Keratinocyte (primary cell): Measurements from ENCODE around the gene SRPRB. TPM values are rescaled to one million over a fixed set of nuclear protein-coding genes. Genes with fewer than 3 reads are reported as not detected.

ENCODE experiments used
- DNase-seq: peaks from one replicate; pipeline ENCODE4 v3.0.0-alpha.2; 2011; ENCODE audit warnings: low read depth, missing footprints, low spot score
- FAIRE-seq: peaks from 2 replicates; lab custom pipeline; 2011; peaks lifted over from hg19 to GRCh38; lab: Jason Lieb, UNC
- H2AFZ ChIP-seq: 2 replicates; pipeline ENCODE4 v1.6.0; 2012; ENCODE audit warnings: low read length, control low read depth, inconsistent platforms; ENCODE audit not compliant: control insufficient read depth
- H3K27ac ChIP-seq: 2 replicates; pipeline ENCODE4 v1.5.1; 2011; ENCODE audit warnings: low read length; ENCODE audit not compliant: control insufficient read depth, insufficient read depth
- H3K27me3 ChIP-seq: 3 replicates; pipeline ENCODE4 v1.6.0; 2011; ENCODE audit warnings: low read length; ENCODE audit not compliant: control insufficient read depth, insufficient read depth; ENCODE audit errors: extremely low read depth
- H3K36me3 ChIP-seq, 2 experiments: 2 replicates in 1 of 2; 3 replicates in 1 of 2; pipeline ENCODE4 v1.5.1; 2011; ENCODE audit warnings: low read length in 2 of 2, mild to moderate bottlenecking in 1 of 2; ENCODE audit not compliant: control insufficient read depth in 2 of 2, insufficient read depth in 2 of 2; ENCODE audit errors: extremely low read depth in 1 of 2
- H3K4me1 ChIP-seq: 3 replicates; pipeline ENCODE4 v1.5.1; 2011; ENCODE audit warnings: low read length; ENCODE audit not compliant: control insufficient read depth, insufficient read depth; ENCODE audit errors: extremely low read depth
- H3K4me2 ChIP-seq: 3 replicates; pipeline ENCODE4 v1.6.0; 2011; ENCODE audit warnings: low read depth, low read length; ENCODE audit not compliant: control insufficient read depth, insufficient read depth; ENCODE audit errors: extremely low read depth
- H3K4me3 ChIP-seq, 3 experiments: fragments of 200-600 bp in 1 of 3; sonication (generic) in 1 of 3; 2 replicates in 2 of 3; 3 replicates in 1 of 3; pipeline ENCODE4 v1.5.1; 2011 to 2016; ENCODE audit warnings: low read length in 3 of 3, mild to moderate bottlenecking in 3 of 3, control low read depth in 2 of 3, inconsistent platforms in 1 of 3, low read depth in 1 of 3, mixed read lengths in 1 of 3, mixed run types in 1 of 3, moderate library complexity in 1 of 3; ENCODE audit not compliant: control insufficient read depth in 2 of 3, insufficient read depth in 2 of 3; ENCODE audit errors: extremely low read depth in 1 of 3
- H3K79me2 ChIP-seq: 2 replicates; pipeline ENCODE4 v1.6.0; 2012; ENCODE audit warnings: low read length; ENCODE audit not compliant: control insufficient read depth, insufficient read depth
- H3K9ac ChIP-seq: 3 replicates; pipeline ENCODE4 v1.6.0; 2011; ENCODE audit warnings: low read length; ENCODE audit not compliant: control insufficient read depth, insufficient read depth; ENCODE audit errors: extremely low read depth
- H3K9me1 ChIP-seq: 3 replicates; pipeline ENCODE4 v1.6.0; 2011; ENCODE audit warnings: low read length; ENCODE audit not compliant: control insufficient read depth, insufficient read depth; ENCODE audit errors: extremely low read depth
- H3K9me3 ChIP-seq: 2 replicates; pipeline ENCODE4 v1.5.1; 2012; ENCODE audit warnings: low read depth, low read length; ENCODE audit not compliant: control insufficient read depth
- H4K20me1 ChIP-seq: 3 replicates; pipeline ENCODE4 v1.6.0; 2011; ENCODE audit warnings: low read length; ENCODE audit not compliant: control insufficient read depth, insufficient read depth; ENCODE audit errors: extremely low read depth
- EZH2 ChIP-seq: IDR thresholded peaks from one replicate; pipeline ENCODE4 v1.6.1; 2012; ENCODE audit warnings: inconsistent platforms, mild to moderate bottlenecking, low read length, moderate library complexity
- dilution Hi-C: fragments of 300-500 bp; cut with MboI; formaldehyde crosslinking; loops from one replicate; pipeline ENCODE4 v1.7.0; 2020; ENCODE audit warnings: low sequenced_read_pairs; ENCODE audit not compliant: extremely low pct_ligation_motif_present
- polyA plus RNA-seq, 5 experiments: library from polyadenylated mRNA; depleted of rRNA in 3 of 5; stranded (reverse) in 3 of 5; stranded (forward) in 1 of 5; unstranded in 1 of 5; fragments of >200 nt; gene quantifications; 1 replicate in 1 of 5; 2 replicates in 3 of 5; 3 replicates in 1 of 5; pipeline versions ENCODE4 v1.2.1 to v1.2.3, GENCODE V29; 2011 to 2012; ENCODE audit warnings: missing spikeins in 2 of 5, low read depth in 1 of 5, low replicate concordance in 1 of 5
- TF ChIP-seq, protein P1 (sequence below), 3 experiments: IDR thresholded peaks in 1 of 3; conservative IDR thresholded peaks in 1 of 3; optimal IDR thresholded peaks in 1 of 3; 2 replicates in 2 of 3; 3 replicates in 1 of 3; pipeline versions ENCODE3 to v1.5.1; 2011; ENCODE audit warnings: low read length in 3 of 3, mild to moderate bottlenecking in 3 of 3, moderate library complexity in 2 of 3, control low read depth in 1 of 3, inconsistent platforms in 1 of 3; ENCODE audit not compliant: insufficient read depth in 2 of 3; ENCODE audit errors: extremely low read depth in 1 of 3

Gene SRPRB
- polyA plus RNA-seq, 1 donor (not counting 4 experiments of a cell fraction or from before 2014, with no cell fraction given), result 55.9 TPM

DNA sequence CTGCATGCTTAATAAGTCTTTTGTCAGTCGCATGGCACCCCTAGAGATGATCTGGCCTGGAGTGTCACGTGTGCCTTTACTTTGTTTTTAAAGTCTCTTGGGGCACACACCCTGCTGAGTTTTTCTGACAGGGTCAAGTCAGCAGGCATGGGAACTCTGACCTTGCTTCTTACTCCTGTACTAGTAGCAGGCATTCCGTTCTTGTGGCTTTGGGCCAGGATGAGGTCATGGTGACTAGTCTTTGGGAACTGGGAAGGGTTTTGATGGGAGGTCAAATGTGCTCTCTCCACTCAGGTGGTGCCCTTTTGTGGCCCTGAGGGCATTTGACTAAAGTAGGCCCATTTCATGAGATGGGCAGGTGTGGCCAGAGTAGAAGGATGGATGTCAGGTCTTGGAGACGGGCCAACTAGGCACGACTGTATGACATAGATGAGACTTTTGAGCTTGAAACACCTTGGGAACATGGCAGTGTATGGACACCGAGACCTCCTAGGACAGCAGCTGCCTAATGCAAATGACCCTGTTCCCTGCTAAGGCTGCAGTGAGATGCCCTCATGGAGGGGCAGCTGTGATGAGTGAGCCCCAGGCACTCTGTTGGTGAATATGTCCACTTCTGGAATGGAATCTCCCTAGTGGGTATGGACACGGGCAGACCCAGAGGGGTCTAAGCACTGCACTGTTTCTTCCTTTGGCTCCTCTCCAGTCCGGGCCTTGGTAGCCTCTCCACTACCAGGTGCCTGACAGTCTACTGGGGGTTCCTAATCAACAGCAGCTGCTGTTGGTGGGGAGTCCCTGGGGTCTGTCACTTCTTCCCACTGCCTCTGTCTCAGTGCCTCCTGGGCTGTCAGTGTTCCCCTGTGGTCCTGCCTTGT is 16.4 kb downstream of the SRPRB start:
- peak; percentile 81 for FAIRE-seq
- Histone ChIP-seq H3K27me3 (no peaks in the 10 kb centered on the region), H3K4me1 (peaks cover 29% of the 10 kb centered on the region), H3K4me2 (no peak overlapping the region), H3K9me1 (no peaks in the 10 kb centered on the region), H3K27ac (no peak overlapping the region), H3K79me2 (no peaks in the 10 kb centered on the region), H2AFZ (no peak overlapping the region), H4K20me1 (no peaks in the 10 kb centered on the region), H3K9ac (no peak overlapping the region), H3K36me3 (peaks cover 4 to 36% of the 10 kb centered on the region in 2 experiments), H3K9me3 (no peaks in the 10 kb centered on the region), H3K4me3 (no peak overlapping the region)
- dilution Hi-C loops, result loop anchor here (5.0 kb wide), 1 partner anchor 50 kb away; no protein-coding TSS in a partner anchor
- DNase-seq, result peak; percentile 73
- TF ChIP-seq EZH2, result no peak
- TF ChIP-seq, protein P1, sequence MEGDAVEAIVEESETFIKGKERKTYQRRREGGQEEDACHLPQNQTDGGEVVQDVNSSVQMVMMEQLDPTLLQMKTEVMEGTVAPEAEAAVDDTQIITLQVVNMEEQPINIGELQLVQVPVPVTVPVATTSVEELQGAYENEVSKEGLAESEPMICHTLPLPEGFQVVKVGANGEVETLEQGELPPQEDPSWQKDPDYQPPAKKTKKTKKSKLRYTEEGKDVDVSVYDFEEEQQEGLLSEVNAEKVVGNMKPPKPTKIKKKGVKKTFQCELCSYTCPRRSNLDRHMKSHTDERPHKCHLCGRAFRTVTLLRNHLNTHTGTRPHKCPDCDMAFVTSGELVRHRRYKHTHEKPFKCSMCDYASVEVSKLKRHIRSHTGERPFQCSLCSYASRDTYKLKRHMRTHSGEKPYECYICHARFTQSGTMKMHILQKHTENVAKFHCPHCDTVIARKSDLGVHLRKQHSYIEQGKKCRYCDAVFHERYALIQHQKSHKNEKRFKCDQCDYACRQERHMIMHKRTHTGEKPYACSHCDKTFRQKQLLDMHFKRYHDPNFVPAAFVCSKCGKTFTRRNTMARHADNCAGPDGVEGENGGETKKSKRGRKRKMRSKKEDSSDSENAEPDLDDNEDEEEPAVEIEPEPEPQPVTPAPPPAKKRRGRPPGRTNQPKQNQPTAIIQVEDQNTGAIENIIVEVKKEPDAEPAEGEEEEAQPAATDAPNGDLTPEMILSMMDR (optimal IDR thresholded peaks at IDR 0.05 in 1 of 3, IDR thresholded peaks at IDR 0.05 in 1 of 3, conservative IDR thresholded peaks at IDR 0.05 in 1 of 3; ENCODE audit: extremely low read depth in 1 of 3, insufficient read depth in 2 of 3, low read length in 3 of 3), result peak; percentile 53 to 77 (median 67)

DNA sequence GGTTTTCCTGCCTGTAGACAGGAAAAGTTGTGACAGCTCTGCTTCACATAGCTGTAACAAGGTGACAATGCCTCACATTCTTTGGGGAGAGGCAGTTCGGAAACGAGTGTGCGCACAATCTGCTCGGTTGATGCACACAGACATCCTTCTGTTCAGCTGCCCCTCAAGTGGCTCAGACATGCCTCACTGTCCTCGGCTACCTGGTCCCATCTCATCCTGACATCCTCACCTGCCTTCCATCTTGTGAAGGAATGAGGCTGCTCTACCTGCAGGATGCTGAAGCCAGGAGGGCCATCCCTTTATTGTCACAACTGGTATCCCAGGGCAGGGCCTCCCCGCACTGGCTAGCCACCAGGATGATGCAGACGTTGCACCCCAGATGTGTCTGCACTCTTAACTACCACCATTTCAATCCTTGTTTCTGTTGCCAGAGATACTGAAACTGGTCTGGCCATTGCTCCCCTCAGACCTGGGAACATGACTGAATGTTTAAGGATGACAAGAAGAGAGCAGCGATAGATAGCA is 19.4 kb downstream of the SRPRB start:
- peaks cover 4 to 23% of the 10 kb centered on the region in 2 experiments for H3K36me3 ChIP-seq
- dilution Hi-C loops, result loop anchor here (5.0 kb wide), 1 partner anchor 47 kb away; no protein-coding TSS in a partner anchor

More for the DNA sequence above, 19.4 kb downstream of the SRPRB start:
- Histone ChIP-seq H4K20me1 (no peaks in the 10 kb centered on the region), H3K9ac (no peak overlapping the region), H3K4me1 (peaks cover 19% of the 10 kb centered on the region), H3K79me2 (no peaks in the 10 kb centered on the region), H3K4me2 (no peak overlapping the region), H3K4me3 (no peak overlapping the region), H3K27me3 (no peaks in the 10 kb centered on the region), H3K9me1 (no peaks in the 10 kb centered on the region), H3K27ac (no peak overlapping the region), H2AFZ (no peak overlapping the region), H3K9me3 (no peaks in the 10 kb centered on the region)
- DNase-seq, result no peak
- FAIRE-seq, result no peak
- TF ChIP-seq, protein P1 (optimal IDR thresholded peaks at IDR 0.05 in 1 of 3, IDR thresholded peaks at IDR 0.05 in 1 of 3, conservative IDR thresholded peaks at IDR 0.05 in 1 of 3; ENCODE audit: extremely low read depth in 1 of 3, insufficient read depth in 2 of 3, low read length in 3 of 3), result no peak
- TF ChIP-seq EZH2, result no peak
